ENCODE data around the gene PCK2.

- no peak for TF ChIP-seq YY1 (IDR thresholded peaks at IDR 0.05; ENCODE audit: insufficient read depth, insufficient read length)
- TF ChIP-seq ZNF274 (IDR thresholded peaks at IDR 0.05; ENCODE audit: low read depth, low read length), result no peak
- no peak for TF ChIP-seq SUZ12 (IDR thresholded peaks at IDR 0.05; ENCODE audit: extremely low read depth, insufficient read depth, insufficient read length)
Measured at GRCh38 chr14:24083462-24083861, 10.6 kb upstream of the PCK2 start.

Measured in NT2/D1 (cell line).